Mucosa of rectum (tissue), 2 donors: ENCODE data around the gene UGT3A1.

ENCODE experiments used
- H3K27ac ChIP-seq, 2 donors: one replicate each; pipeline ENCODE4 v1.7.0; 2013; ENCODE audit warnings: inconsistent platforms in 2 of 2, low read depth in 2 of 2, low read length in 2 of 2
- H3K27me3 ChIP-seq, 2 donors: one replicate each; pipeline ENCODE4 v1.7.0; 2013; ENCODE audit warnings: low read length in 2 of 2; ENCODE audit not compliant: control insufficient read depth in 2 of 2, insufficient read depth in 2 of 2
- H3K36me3 ChIP-seq, 2 donors: one replicate each; pipeline ENCODE4 v1.7.0; 2013; ENCODE audit warnings: low read length in 2 of 2; ENCODE audit not compliant: control insufficient read depth in 2 of 2, insufficient read depth in 2 of 2
- H3K4me1 ChIP-seq, 2 donors: one replicate each; pipeline ENCODE4 v1.7.0; 2013; ENCODE audit warnings: low read length in 2 of 2, mild to moderate bottlenecking in 1 of 2; ENCODE audit not compliant: control insufficient read depth in 2 of 2, insufficient read depth in 2 of 2
- H3K4me3 ChIP-seq, 2 donors: one replicate each; pipeline ENCODE4 v1.7.0; 2013; ENCODE audit warnings: low read length in 2 of 2
- H3K9ac ChIP-seq, 2 donors: one replicate each; pipeline ENCODE4 v1.7.0; 2013; ENCODE audit warnings: low read length in 2 of 2, low read depth in 1 of 2, mild to moderate bottlenecking in 1 of 2
- H3K9me3 ChIP-seq, 2 donors: one replicate each; pipeline ENCODE4 v1.7.0; 2013; ENCODE audit warnings: low read length in 2 of 2; ENCODE audit not compliant: control insufficient read depth in 2 of 2
- donor health status: healthy.
- donor health status: Normal muscosa, but diverticular disease.

Gene UGT3A1

GRCh38 chr5:35954175-35954574 is 37.0 kb downstream of the UGT3A1 start:
- Histone ChIP-seq H3K36me3 (no peaks in the 10 kb centered on the region), H3K27me3 (no peaks in the 10 kb centered on the region), H3K4me3 (no peak overlapping the region), H3K9me3 (no peaks in the 10 kb centered on the region), H3K27ac (no peak overlapping the region), H3K9ac (no peak overlapping the region), H3K4me1 (no peaks in the 10 kb centered on the region)

DNA sequence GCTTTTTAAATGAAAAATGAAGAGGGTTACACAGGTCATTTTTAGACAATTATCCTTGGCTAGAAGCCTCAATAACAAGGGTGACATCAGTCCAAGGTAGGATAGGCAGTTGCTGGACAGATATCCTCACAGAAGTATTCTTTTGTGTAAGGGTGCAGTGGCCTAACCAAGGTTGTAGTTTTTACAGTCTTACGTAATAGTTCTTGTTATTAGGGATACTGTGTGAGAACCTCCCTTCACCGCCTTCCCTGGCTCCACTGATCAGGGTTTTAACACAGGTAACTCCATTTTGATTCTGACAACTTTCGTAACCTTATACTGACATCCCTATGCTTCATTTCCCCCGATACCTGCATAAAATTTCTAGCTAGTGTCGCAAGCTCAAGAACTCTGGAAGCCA is 44.1 kb downstream of the UGT3A1 start:
- Histone ChIP-seq H3K9ac (no peak overlapping the region), H3K36me3 (no peaks in the 10 kb centered on the region), H3K4me1 (no peaks in the 10 kb centered on the region), H3K4me3 (no peak overlapping the region), H3K27ac (no peak overlapping the region), H3K27me3 (no peaks in the 10 kb centered on the region), H3K9me3 (no peaks in the 10 kb centered on the region)

DNA sequence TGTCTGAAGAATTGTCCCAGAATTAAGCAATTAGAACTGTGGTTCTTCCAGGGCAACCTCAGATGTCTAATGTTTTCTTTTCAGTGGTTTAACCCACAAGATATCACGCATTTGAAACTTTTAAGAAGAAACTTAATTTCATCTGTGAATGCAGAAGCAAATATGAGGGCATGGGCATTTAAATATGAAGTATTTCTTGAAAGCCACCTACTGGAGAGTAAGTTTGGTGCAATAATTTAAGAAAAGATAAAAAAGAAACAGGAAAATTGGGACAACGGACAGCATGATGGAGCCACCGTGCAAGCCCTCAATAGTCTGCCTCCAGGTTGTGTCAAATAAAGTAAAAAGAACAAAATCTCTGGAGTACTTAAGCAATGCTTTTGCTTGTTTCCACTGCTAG is 51.6 kb downstream of the UGT3A1 start:
- Histone ChIP-seq H3K9ac (no peak overlapping the region), H3K4me1 (no peaks in the 10 kb centered on the region), H3K9me3 (no peaks in the 10 kb centered on the region), H3K36me3 (no peaks in the 10 kb centered on the region), H3K27me3 (no peaks in the 10 kb centered on the region), H3K4me3 (no peak overlapping the region), H3K27ac (no peak overlapping the region)

GRCh38 chr5:35938568-35939227 is 52.5 kb downstream of the UGT3A1 start, which contains the start of gene CAPSL:
Gene CAPSL (minus strand): TSS chr5:35938622. CDS start chr5:35921120, 17,502 bp downstream.
- Histone ChIP-seq H3K4me1 (no peaks in the 10 kb centered on the region), H3K27ac (no peak within 1 kb of the TSS), H3K9me3 (no peaks in the 10 kb centered on the region), H3K36me3 (no peaks in the 10 kb centered on the region), H3K27me3 (no peaks in the 10 kb centered on the region), H3K9ac (no peak within 1 kb of the TSS), H3K4me3 (no peak within 1 kb of the TSS)

DNA sequence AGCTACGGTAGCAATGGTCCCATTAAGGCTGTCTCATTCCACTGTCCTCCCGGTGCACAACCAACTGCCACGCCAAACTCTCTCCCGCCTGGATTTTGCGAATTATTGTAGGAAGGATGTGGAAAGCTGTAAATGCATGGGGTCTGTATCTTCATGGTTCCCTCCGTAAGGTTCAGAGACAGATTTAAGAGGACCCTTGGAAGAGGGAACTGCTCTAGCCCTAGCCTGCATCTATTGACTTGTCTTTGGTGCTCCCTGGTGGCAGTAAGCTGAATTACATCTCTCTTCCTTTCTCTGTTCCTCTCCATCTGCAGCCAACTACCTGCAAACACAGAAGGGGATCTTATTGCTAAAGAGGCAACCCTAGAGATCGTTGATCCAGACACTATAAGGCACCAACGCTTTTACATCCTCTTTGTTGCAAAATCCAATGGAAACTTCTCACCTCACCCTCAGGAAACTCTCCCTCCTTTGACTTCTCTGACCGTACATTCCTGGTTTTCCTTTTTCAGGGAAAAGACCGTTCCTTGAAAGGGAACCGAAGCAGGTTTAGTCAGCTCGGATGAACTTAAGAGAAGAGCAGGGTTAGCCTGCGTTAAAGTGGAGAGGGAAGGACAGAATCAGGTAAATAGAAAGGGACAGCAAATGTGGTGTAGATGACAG is 64.7 kb downstream of the UGT3A1 start:
- no peak overlapping the region for H3K27ac ChIP-seq
- peaks cover 3 to 4% of the 10 kb centered on the region in 2 donors for H3K27me3 ChIP-seq
- no peaks in the 10 kb centered on the region for H3K36me3 ChIP-seq
- no peaks in the 10 kb centered on the region for H3K9me3 ChIP-seq
- H3K4me3 ChIP-seq: no peak overlapping the region
- H3K4me1 ChIP-seq: peaks cover 0 to 2% of the 10 kb centered on the region in 2 donors
- no peak overlapping the region for H3K9ac ChIP-seq

DNA sequence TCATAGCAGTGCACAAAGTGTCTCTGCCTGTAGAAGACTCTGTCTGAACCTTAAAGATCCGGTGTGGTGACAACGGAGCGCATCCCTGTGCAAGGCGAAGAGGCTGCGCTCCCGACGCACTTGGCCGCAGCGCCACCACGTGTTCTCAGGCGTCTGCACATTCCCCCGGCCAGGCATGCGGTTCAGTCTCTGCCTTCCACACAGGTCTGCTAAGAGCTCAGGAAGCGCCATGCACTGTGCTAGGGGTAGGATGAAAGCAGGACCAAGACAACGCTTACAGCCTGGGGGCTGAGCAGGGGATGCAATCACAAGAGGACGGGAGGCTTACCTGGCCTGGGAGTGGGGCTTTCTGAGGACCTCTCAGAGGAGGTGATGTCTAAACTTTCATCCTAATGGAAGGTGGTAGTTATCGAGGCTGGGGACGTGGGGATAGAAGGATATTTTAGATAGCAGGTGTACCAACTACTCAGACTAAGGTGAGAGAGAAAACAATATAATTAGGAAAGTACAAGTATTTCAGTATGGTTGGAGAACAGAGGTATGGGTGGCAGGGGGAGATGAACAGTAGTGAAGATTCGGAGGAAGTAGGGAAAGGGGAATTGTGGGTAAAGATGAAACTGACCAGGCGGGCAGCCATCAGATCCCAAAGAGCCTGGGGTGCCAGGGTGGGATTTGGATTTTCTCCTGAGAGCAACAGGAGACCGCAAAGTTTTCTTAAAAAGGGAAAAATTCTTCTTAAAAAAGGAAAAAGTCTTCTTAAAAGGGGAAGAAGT is 66.1 kb downstream of the UGT3A1 start:
- Histone ChIP-seq H3K27ac (no peak overlapping the region), H3K4me1 (peaks cover 0 to 2% of the 10 kb centered on the region in 2 donors), H3K9ac (no peak overlapping the region), H3K36me3 (no peaks in the 10 kb centered on the region), H3K9me3 (no peaks in the 10 kb centered on the region), H3K27me3 (peaks cover 3 to 4% of the 10 kb centered on the region in 2 donors), H3K4me3 (no peak overlapping the region)

DNA sequence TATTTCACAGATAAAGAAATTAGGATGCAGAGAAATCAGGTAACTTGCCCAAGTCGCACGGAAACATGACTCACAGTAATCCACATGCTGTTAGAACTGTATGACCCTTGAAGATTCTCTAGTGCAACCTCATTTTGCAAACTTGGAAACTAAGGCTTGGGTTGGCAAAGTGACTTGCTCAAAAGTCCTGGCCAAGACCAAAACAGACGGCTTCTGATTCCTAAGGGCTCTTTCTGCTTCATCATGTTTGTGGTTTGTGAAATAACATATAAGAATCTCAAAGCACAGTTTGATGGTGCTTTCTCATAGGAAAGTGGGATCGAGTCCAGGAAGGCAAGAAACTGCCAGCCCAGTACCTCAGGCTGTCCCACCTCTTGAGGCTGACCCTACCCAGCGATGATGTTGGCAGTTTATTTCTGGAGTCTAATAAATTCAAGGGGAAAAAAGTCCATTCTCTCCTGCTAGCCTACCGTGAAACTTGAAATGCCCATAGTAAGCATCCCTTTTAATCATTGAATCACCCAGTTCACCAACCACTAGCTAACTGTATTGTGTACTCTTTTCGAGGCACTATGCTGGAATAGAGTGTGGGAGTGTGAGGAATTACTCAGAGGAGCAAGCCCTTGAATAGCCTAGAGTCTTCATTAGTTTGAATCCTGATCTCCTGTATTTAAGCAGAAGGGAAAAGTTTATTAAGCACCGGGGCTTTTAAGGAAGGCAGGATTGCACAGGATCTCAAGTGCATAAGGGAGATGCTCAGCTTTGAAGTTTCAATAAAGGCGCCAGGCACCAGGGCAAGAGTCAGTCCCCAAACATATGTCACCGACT is 66.9 kb downstream of the UGT3A1 start:
- Histone ChIP-seq H3K9me3 (no peaks in the 10 kb centered on the region), H3K27ac (no peak overlapping the region), H3K36me3 (no peaks in the 10 kb centered on the region), H3K4me3 (no peak overlapping the region), H3K27me3 (peaks cover 3 to 4% of the 10 kb centered on the region in 2 donors), H3K4me1 (peaks cover 0 to 2% of the 10 kb centered on the region in 2 donors), H3K9ac (no peak overlapping the region)

DNA sequence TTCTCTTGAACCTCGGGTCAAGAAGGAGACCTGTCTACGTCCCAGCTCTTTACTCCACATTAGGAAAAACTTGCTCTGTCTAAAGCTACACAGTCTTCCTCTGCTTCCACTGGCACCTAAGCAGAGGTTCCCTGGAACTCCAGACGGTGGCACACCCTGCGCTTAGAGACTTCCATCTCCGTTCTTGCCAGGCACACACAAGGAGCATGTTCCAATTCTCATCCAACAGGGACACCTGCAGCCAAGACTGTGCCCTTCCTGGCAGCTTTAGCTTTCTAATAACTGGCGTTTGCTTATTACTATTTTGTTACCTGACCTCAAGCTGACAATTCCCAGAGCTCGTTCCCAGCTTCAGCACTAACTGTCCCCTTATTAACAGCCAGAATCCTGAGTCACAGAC is 68.7 kb downstream of the UGT3A1 start:
- Histone ChIP-seq H3K9ac (no peak overlapping the region), H3K27ac (no peak overlapping the region), H3K9me3 (no peaks in the 10 kb centered on the region), H3K27me3 (peaks cover 3 to 4% of the 10 kb centered on the region in 2 donors), H3K4me1 (peaks cover 0 to 2% of the 10 kb centered on the region in 2 donors), H3K36me3 (no peaks in the 10 kb centered on the region), H3K4me3 (no peak overlapping the region)

DNA sequence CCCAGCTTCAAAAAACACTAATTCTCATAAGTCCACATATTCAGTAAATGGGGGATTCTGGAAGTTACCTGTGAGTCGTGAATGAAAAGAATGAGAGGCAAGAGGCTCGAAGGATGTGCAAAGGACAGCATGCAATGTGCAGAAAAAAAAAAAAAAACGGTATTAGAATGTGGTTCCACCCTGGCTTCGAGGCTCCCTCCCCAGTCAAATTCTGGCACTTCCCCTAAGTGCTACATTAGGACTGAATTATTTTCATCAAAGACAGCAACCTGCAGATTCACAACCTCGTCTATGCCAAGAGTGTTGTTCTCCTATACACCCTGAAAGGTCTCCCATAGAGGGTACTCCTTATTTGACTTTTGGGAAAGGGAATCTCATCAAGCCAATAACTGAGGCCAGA is 69.3 kb downstream of the UGT3A1 start:
- no peak overlapping the region for H3K27ac ChIP-seq
- no peaks in the 10 kb centered on the region for H3K9me3 ChIP-seq

More for the DNA sequence above, 69.3 kb downstream of the UGT3A1 start:
- no peaks in the 10 kb centered on the region for H3K36me3 ChIP-seq
- H3K9ac ChIP-seq: no peak overlapping the region
- peaks cover 0 to 2% of the 10 kb centered on the region in 2 donors for H3K4me1 ChIP-seq
- H3K4me3 ChIP-seq: no peak overlapping the region
- H3K27me3 ChIP-seq: peaks cover 3% of the 10 kb centered on the region in 2 donors
